ENCODE results near the gene POLR1H.

- TF ChIP-seq BACH2 (CRISPR knock-in tag; IDR thresholded peaks at IDR 0.05; ENCODE audit: borderline replicate concordance), result no peak
- TF ChIP-seq RARB (CRISPR knock-in tag; IDR thresholded peaks at IDR 0.05), result no peak
- no peak for TF ChIP-seq ARNTL (CRISPR knock-in tag; IDR thresholded peaks at IDR 0.05; ENCODE audit: borderline replicate concordance, low read depth)
- TF ChIP-seq ZFP30 (CRISPR knock-in tag; IDR thresholded peaks at IDR 0.05), result no peak
- no peak for TF ChIP-seq CREB5 (CRISPR knock-in tag; IDR thresholded peaks at IDR 0.05; ENCODE audit: low read depth)
- no peak for TF ChIP-seq ZFP3 (CRISPR knock-in tag; IDR thresholded peaks at IDR 0.05)
- TF ChIP-seq TCF4 (CRISPR knock-in tag; IDR thresholded peaks at IDR 0.05; ENCODE audit: borderline replicate concordance), result no peak
- no peak for TF ChIP-seq POU6F1 (CRISPR knock-in tag; IDR thresholded peaks at IDR 0.05; ENCODE audit: borderline replicate concordance, low read depth)
- no peak for TF ChIP-seq ZC3H10 (CRISPR knock-in tag; IDR thresholded peaks at IDR 0.05)
Measured at GRCh38 chr6:30035784-30036183, 25.3 kb upstream of the POLR1H start.

All from SK-N-SH treated with all-trans-retinoic acid at 6 μM for 48 hours (cell line).